Ovary (tissue), 9 donors: ENCODE data around the gene TRIP12. TPM values are rescaled to one million over a fixed set of nuclear protein-coding genes. Genes with fewer than 3 reads are reported as not detected.
"Not testable (repeated sequence)": the region's sequence is repeated elsewhere in the genome, so short reads cannot be mapped to it uniquely, and the experiment has no call there.

Experiments used
- DNase-seq, 5 donors: peaks; one replicate each; pipeline ENCODE4 v3.0.0-alpha.2; 2019 to 2020
- H3K27ac ChIP-seq, 2 donors: fragments of 200-600 bp; one replicate each; pipeline versions ENCODE4 v1.5.1 to v1.8.0; 2019 to 2022
- H3K27me3 ChIP-seq: fragments of 200-600 bp; one replicate; pipeline ENCODE4 v1.8.0; 2022
- H3K36me3 ChIP-seq: fragments of 200-600 bp; sonication (generic); one replicate; pipeline ENCODE4 v1.5.1; 2019
- H3K4me1 ChIP-seq: one replicate; pipeline ENCODE4 v1.8.1; 2013; ENCODE audit warnings: mild to moderate bottlenecking, moderate library complexity; ENCODE audit not compliant: insufficient read depth
- H3K4me3 ChIP-seq: fragments of 200-600 bp; sonication (generic); one replicate; pipeline ENCODE4 v1.5.1; 2017
- H3K9me3 ChIP-seq, 2 donors: fragments of 200-600 bp in 1 of 2; sonication (generic) in 1 of 2; one replicate each; pipeline versions ENCODE4 v1.5.1 to v1.8.1; 2013 to 2019; ENCODE audit warnings: mild to moderate bottlenecking in 1 of 2, moderate library complexity in 1 of 2
- EP300 ChIP-seq: sonication (generic); formaldehyde crosslinking; IDR thresholded peaks from one replicate; pipeline ENCODE4 v1.6.1; 2017; ENCODE audit warnings: antibody characterized with exemption
- POLR2A ChIP-seq: fragments of 450-650 bp; IDR thresholded peaks from one replicate; pipeline ENCODE4 v1.6.1; 2017; ENCODE audit warnings: antibody characterized with exemption, mild to moderate bottlenecking, moderate library complexity
- WGBS, 3 donors: extraction: QIAGEN DNeasy Blood & Tissue Kit in 1 of 3; methylation state at CpG; one replicate each; pipeline versions ENCODE4 v1.1.5 to v1.1.7; 2013 to 2017; 5-methylcytosine and 5-hydroxymethylcytosine counted together
- intact Hi-C, 4 donors: fragments of 100-400 bp; cut with DNase I; formaldehyde crosslinking; loops; one replicate each; pipeline versions ENCODE4 v1.11.0 to v1.15.1; 2022 to 2023
- polyA plus RNA-seq, 2 donors: library from polyadenylated mRNA; stranded (reverse); fragments of 200-250 nt in 1 of 2; fragments of 350-450 nt in 1 of 2; fragmentation: Illumina TruSeq in 1 of 2; extraction: RNeasy Lipid Tissue Mini Kit (QIAGEN cat#74804) in 1 of 2; gene quantifications; one replicate each; pipeline ENCODE4 v1.2.3, GENCODE V29; 2013 to 2014
- total RNA-seq, 7 donors: library from RNA; depleted of rRNA in 2 of 7; stranded (reverse); fragments of >200 nt in 2 of 7; fragmentation: NEBNext Ultra II Directional in 3 of 7; extraction: Animal tissue kit (Norgen Biotek cat#: 25700) in 3 of 7; gene quantifications; one replicate each; pipeline versions ENCODE4 v1.1.0 to v1.2.4, GENCODE V29; 2016 to 2023
- TF ChIP-seq, protein P1 (sequence below), 3 donors: fragments of 450-650 bp in 2 of 3; fragments of 200-600 bp in 1 of 3; IDR thresholded peaks; one replicate each; pipeline versions ENCODE4 v1.5.1 to v1.8.0; 2016 to 2022; ENCODE audit warnings: antibody characterized with exemption in 3 of 3, mild to moderate bottlenecking in 1 of 3
- donor health status: DM: no; HTN: no; CAD: no; lungs with moderate emphysema.
- donor health status: DM: no; HTN: no; CAD: no.
- donor health status: Bipolar disorder and iron deficiency.
- donor health status: DM: yes; HTN: yes; CAD: no.
- donor health status: DM: no; HTN: no; CAD: no.
- donor health status: DM: yes; HTN: yes; CAD: no.

TRIP12 gene
- total and polyA plus RNA-seq, 9 donors, result 30.4 to 221 (median 178) TPM

DNA sequence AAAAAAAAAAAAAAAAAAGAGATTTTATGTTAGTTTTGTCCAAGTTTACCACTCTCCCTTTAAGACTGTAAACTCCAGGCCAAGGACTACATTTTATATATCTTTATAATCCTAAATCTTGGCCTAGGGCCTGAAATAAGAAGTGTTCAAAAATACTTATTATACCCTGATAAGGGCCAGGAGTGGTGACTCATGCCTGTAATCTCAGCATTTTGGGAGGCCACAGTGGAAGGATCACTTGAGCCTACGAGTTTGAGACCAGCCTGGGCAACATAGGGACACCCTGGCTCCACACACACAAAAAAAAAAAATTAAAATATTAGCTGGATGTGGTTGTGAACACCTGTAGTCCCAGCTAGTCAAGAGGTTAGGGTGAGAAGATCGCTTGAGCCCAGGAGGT is 12.7 kb downstream of the TRIP12 start:
- H3K27me3 ChIP-seq, result no peaks in the 10 kb centered on the region
- intact Hi-C loops, result loop anchor here in 1 of 4 donors (5.0 kb wide), 1 partner anchor 832 kb away; no protein-coding TSS in a partner anchor
- H3K4me3 ChIP-seq, result no peak overlapping the region
- TF ChIP-seq POLR2A, result no peak
- TF ChIP-seq, protein P1, sequence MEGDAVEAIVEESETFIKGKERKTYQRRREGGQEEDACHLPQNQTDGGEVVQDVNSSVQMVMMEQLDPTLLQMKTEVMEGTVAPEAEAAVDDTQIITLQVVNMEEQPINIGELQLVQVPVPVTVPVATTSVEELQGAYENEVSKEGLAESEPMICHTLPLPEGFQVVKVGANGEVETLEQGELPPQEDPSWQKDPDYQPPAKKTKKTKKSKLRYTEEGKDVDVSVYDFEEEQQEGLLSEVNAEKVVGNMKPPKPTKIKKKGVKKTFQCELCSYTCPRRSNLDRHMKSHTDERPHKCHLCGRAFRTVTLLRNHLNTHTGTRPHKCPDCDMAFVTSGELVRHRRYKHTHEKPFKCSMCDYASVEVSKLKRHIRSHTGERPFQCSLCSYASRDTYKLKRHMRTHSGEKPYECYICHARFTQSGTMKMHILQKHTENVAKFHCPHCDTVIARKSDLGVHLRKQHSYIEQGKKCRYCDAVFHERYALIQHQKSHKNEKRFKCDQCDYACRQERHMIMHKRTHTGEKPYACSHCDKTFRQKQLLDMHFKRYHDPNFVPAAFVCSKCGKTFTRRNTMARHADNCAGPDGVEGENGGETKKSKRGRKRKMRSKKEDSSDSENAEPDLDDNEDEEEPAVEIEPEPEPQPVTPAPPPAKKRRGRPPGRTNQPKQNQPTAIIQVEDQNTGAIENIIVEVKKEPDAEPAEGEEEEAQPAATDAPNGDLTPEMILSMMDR (IDR thresholded peaks at IDR 0.05), result no peak
- TF ChIP-seq EP300, result no peak
- peaks cover 4% of the 10 kb centered on the region for H3K4me1 ChIP-seq
- no peak for DNase-seq
- H3K9me3 ChIP-seq, result no peaks in the 10 kb centered on the region
- no peaks in the 10 kb centered on the region for H3K36me3 ChIP-seq
- no peak overlapping the region for H3K27ac ChIP-seq
- 66 to 78% (median 74%) methylated on average over 2 of the region's 2 CpGs for WGBS, 3 donors

DNA sequence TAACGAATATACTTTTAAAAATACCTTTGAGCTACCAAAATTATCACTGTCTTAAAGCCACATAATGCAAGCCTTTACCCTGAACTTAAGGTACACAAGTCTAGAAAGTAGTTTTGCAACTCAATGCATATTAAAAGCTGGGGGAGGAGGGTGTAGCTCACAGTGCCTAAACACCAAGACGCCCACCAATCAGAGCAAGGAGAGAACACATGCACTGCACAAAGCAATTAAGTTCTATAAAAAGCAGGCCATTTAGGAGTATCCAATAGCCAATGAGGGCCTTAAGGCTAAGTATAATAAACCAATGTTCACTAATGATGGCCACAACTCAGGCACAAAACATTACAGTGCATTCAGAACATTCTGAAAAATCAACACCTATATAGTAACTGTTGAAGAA is 16.2 kb downstream of the TRIP12 start:
- no peak for TF ChIP-seq POLR2A
- TF ChIP-seq, protein P1 (IDR thresholded peaks at IDR 0.05), result no peak
- TF ChIP-seq EP300, result no peak
- WGBS, 3 donors, result 82 to 87% (median 83%) methylated on average over 2 of the region's 2 CpGs
- no peaks in the 10 kb centered on the region for H3K9me3 ChIP-seq
- no peak overlapping the region for H3K27ac ChIP-seq
- DNase-seq, result no peak
- no peaks in the 10 kb centered on the region for H3K36me3 ChIP-seq
- no peak overlapping the region for H3K4me3 ChIP-seq
- no peaks in the 10 kb centered on the region for H3K27me3 ChIP-seq
- H3K4me1 ChIP-seq, result peaks cover 5% of the 10 kb centered on the region
- intact Hi-C loops, result loop anchor here in 1 of 4 donors (5.0 kb wide), 1 partner anchor 828 kb away; no protein-coding TSS in a partner anchor

DNA sequence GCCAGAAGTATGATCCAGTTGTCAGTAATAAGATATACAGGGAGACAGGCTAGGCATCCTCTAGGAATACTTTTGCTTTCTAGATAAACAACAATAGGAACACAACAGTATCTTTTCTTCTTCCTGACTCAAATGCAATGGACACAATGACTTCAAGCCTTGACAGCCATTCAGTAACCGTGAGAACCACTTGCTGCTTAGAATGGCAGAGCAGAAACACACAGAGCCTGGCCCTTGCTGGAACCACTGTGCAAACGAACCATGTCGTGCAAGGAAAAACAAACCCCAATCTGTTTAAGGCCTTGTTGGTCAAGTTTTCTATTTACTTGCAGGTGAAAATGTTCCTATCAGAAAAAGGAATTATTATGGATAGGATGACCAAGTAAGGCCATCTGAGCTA is 18.8 kb downstream of the TRIP12 start:
- DNase-seq, result no peak
- Histone ChIP-seq H3K4me1 (peaks cover 4% of the 10 kb centered on the region), H3K27ac (no peak overlapping the region), H3K9me3 (no peaks in the 10 kb centered on the region), H3K4me3 (no peak overlapping the region), H3K36me3 (no peaks in the 10 kb centered on the region), H3K27me3 (no peaks in the 10 kb centered on the region)
- TF ChIP-seq POLR2A (no peak), EP300 (no peak)
- TF ChIP-seq, protein P1 (IDR thresholded peaks at IDR 0.05), result no peak
- 73 to 83% (median 82%) methylated on average over 3 of the region's 3 CpGs for WGBS, 3 donors
- intact Hi-C loops, result no loop called here

DNA sequence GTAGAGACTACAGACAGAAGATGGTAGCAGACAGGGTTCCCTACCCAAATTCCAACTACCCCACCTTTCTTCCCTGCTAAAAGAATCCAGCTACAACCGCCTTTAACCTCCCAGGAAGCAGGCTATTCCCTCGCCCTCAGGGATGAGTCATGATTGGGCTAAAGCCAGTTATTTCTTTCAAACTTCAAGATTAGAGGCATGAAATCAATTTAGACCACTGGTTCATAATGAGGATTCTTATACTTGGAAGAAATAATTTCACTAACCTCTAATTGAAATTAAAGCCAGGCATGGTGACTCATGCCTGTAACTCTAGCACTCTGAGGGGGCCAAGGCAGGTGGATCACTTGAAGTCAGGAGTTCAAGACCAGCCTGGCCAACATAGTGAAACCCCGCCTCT is 20.0 kb downstream of the TRIP12 start:
- H3K9me3 ChIP-seq, result no peaks in the 10 kb centered on the region
- H3K27me3 ChIP-seq, result no peaks in the 10 kb centered on the region
- no peak for DNase-seq
- H3K4me3 ChIP-seq, result no peak overlapping the region
- no peak for TF ChIP-seq EP300
- TF ChIP-seq, protein P1 (IDR thresholded peaks at IDR 0.05), result no peak
- no peak for TF ChIP-seq POLR2A
- H3K27ac ChIP-seq, result no peak overlapping the region
- intact Hi-C loops, result no loop called here
- H3K4me1 ChIP-seq, result peaks cover 4% of the 10 kb centered on the region
- WGBS, 3 donors, result 39 to 46% (median 42%) methylated on average over 3 of the region's 3 CpGs
- no peaks in the 10 kb centered on the region for H3K36me3 ChIP-seq

DNA sequence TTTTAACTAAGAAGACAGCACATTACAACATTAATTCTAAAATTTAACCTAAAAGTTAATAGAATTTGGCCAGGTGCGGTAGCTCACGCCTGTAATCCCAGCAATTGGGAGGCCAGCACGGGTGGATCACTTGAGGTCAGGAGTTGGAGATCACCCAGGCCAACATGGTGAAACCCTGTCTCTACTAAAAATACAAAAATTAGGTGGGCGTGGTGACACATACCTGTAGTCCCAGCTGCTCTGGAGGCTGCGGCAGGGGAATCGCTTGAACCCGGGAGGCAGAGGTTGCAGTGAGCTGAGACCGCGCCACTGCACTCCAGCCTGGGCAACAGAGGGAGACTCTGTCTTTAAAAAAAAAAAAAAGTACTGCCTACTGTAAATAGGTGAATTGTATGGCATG is 21.3 kb downstream of the TRIP12 start:
- H3K4me1 ChIP-seq, result not testable (repeated sequence)

More for the DNA sequence above, 21.3 kb downstream of the TRIP12 start:
- DNase-seq, H3K9me3 ChIP-seq, H3K4me3 ChIP-seq, H3K27me3 ChIP-seq, intact Hi-C loops, H3K27ac ChIP-seq, H3K36me3 ChIP-seq: not testable (repeated sequence)
- whole genome bisulfite sequencing, 3 donors, result 88 to 98% (median 96%) methylated on average over 9 of the region's 9 CpGs
